ENCODE measurements around the gene SYCP2L. TPM values are rescaled to one million over a fixed set of nuclear protein-coding genes. Genes with fewer than 3 reads are reported as not detected.

Gene SYCP2L
- total RNA-seq, 4 donors from 2014 or later = 0.13 to 2.9 (median 0.70) TPM

GRCh38 chr6:11015102-11015501 lies 128.2 kb downstream of the SYCP2L start:
- DNase-seq (ENCODE audit: extremely low spot score) = no peak
- H3K4me1 ChIP-seq = no peaks in the 10 kb centered on the region
- intact Hi-C loops (cut with DNase I) = no loop called here
- no peak overlapping the region for H3K27ac ChIP-seq (replicated peaks in 1 of 4)
- H3K9me3 ChIP-seq = no peaks in the 10 kb centered on the region
- peaks cover 0 to 4% (median 0%) of the 10 kb centered on the region in 4 donors for H3K27me3 ChIP-seq
- TF ChIP-seq POLR2A (IDR thresholded peaks at IDR 0.05; ENCODE audit: low read depth) (no peak), POLR2AphosphoS5 (IDR thresholded peaks at IDR 0.05) (no peak), EP300 (IDR thresholded peaks at IDR 0.05) (no peak), CTCF (IDR thresholded peaks at IDR 0.05) (no peak)
- no peak overlapping the region for H3K4me3 ChIP-seq
- no peaks in the 10 kb centered on the region for H3K36me3 ChIP-seq

GRCh38 chr6:11016452-11016851 lies 129.6 kb downstream of the SYCP2L start:
- Histone ChIP-seq H3K27me3 (peaks cover 0 to 4% (median 0%) of the 10 kb centered on the region in 4 donors), H3K9me3 (no peaks in the 10 kb centered on the region), H3K27ac (replicated peaks in 1 of 4) (no peak overlapping the region), H3K4me3 (no peak overlapping the region), H3K36me3 (no peaks in the 10 kb centered on the region), H3K4me1 (peaks cover 0 to 2% (median 0%) of the 10 kb centered on the region in 4 donors)
- intact Hi-C loops (cut with DNase I) = no loop called here
- TF ChIP-seq POLR2A (IDR thresholded peaks at IDR 0.05; ENCODE audit: low read depth) = no peak
- WGBS = 81% methylated on average over 1 of the region's 1 CpG
- DNase-seq (ENCODE audit: extremely low spot score) = no peak

GRCh38 chr6:11017090-11017489 lies 130.2 kb downstream of the SYCP2L start:
- no peak for DNase-seq (ENCODE audit: extremely low spot score)
- H3K9me3 ChIP-seq = no peaks in the 10 kb centered on the region
- no peak overlapping the region for H3K4me3 ChIP-seq
- intact Hi-C loops (cut with DNase I) = no loop called here
- no peak overlapping the region for H3K27ac ChIP-seq (replicated peaks in 1 of 4)
- TF ChIP-seq CTCF (IDR thresholded peaks at IDR 0.05) (no peak), POLR2A (IDR thresholded peaks at IDR 0.05; ENCODE audit: low read depth) (no peak)
- peaks cover 0 to 8% (median 2%) of the 10 kb centered on the region in 4 donors for H3K4me1 ChIP-seq
- H3K36me3 ChIP-seq = no peaks in the 10 kb centered on the region
- 98% methylated on average over 3 of the region's 3 CpGs for WGBS
- H3K27me3 ChIP-seq = no peaks in the 10 kb centered on the region

- Histone ChIP-seq H3K4me1 (peaks cover 0 to 11% (median 9%) of the 10 kb centered on the region in 4 donors), H3K27ac (replicated peaks in 1 of 4) (no peak overlapping the region), H3K27me3 (no peaks in the 10 kb centered on the region), H3K4me3 (no peak overlapping the region), H3K9me3 (no peaks in the 10 kb centered on the region), H3K36me3 (no peaks in the 10 kb centered on the region)
- intact Hi-C loops (cut with DNase I) = no loop called here
- 92% methylated on average over 2 of the region's 2 CpGs for WGBS
- DNase-seq (ENCODE audit: extremely low spot score) = no peak
- TF ChIP-seq POLR2A (IDR thresholded peaks at IDR 0.05; ENCODE audit: low read depth) (no peak), POLR2AphosphoS5 (IDR thresholded peaks at IDR 0.05) (no peak), EP300 (IDR thresholded peaks at IDR 0.05) (no peak), CTCF (IDR thresholded peaks at IDR 0.05) (no peak)
Measured at GRCh38 chr6:11018225-11018624, 131.4 kb downstream of the SYCP2L start.

GRCh38 chr6:11021003-11021402 lies 134.2 kb downstream of the SYCP2L start:
- WGBS = 69% methylated on average over 2 of the region's 2 CpGs
- intact Hi-C loops (cut with DNase I) = no loop called here
- peaks cover 0 to 18% (median 10%) of the 10 kb centered on the region in 4 donors for H3K4me1 ChIP-seq

GRCh38 chr6:11021714-11022113 lies 134.9 kb downstream of the SYCP2L start:
- 85% methylated on average over 7 of the region's 7 CpGs for WGBS
- Histone ChIP-seq H3K9me3 (no peaks in the 10 kb centered on the region), H3K27me3 (no peaks in the 10 kb centered on the region), H3K27ac (replicated peaks in 1 of 4) (no peak overlapping the region), H3K36me3 (no peaks in the 10 kb centered on the region), H3K4me3 (no peak overlapping the region), H3K4me1 (peaks cover 0 to 18% (median 10%) of the 10 kb centered on the region in 4 donors)
- no peak for DNase-seq (ENCODE audit: extremely low spot score)
- TF ChIP-seq POLR2AphosphoS5 (IDR thresholded peaks at IDR 0.05) (no peak), CTCF (IDR thresholded peaks at IDR 0.05) (no peak), POLR2A (IDR thresholded peaks at IDR 0.05; ENCODE audit: low read depth) (no peak), EP300 (IDR thresholded peaks at IDR 0.05) (no peak)
- intact Hi-C loops (cut with DNase I) = no loop called here

More at GRCh38 chr6:11021003-11021402, 134.2 kb downstream of the SYCP2L start:
- Histone ChIP-seq H3K36me3 (no peaks in the 10 kb centered on the region), H3K4me3 (no peak overlapping the region), H3K27me3 (no peaks in the 10 kb centered on the region), H3K9me3 (no peaks in the 10 kb centered on the region), H3K27ac (replicated peaks in 1 of 4) (no peak overlapping the region)
- no peak for TF ChIP-seq POLR2A (IDR thresholded peaks at IDR 0.05; ENCODE audit: low read depth)
- no peak for DNase-seq (ENCODE audit: extremely low spot score)
